BJ (cell line): Measurements from ENCODE around the gene CEP95. TPM values are rescaled to one million over a fixed set of nuclear protein-coding genes. Genes with fewer than 3 reads are reported as not detected.

Experiments used
- CTCF ChIA-PET: fragments of 350-600 bp; formaldehyde crosslinking; extraction: SDS; loops from one replicate; lab custom pipeline; 2021; ENCODE audit warnings: antibody characterized with exemption, inconsistent platforms; lab: Yijun Ruan, JAX
- POLR2A ChIA-PET: fragments of 300-600 bp; sonication (Branson Sonifier 250); formaldehyde crosslinking; extraction: SDS; loops from one replicate; lab custom pipeline; 2021; ENCODE audit warnings: antibody characterized with exemption; lab: Charles Lee
- DNase-seq: peaks from one replicate; pipeline ENCODE4 v3.0.0-alpha.2; 2011; ENCODE audit warnings: low read depth
- H3K27me3 ChIP-seq: 2 replicates; pipeline ENCODE4 v1.6.0; 2011; ENCODE audit warnings: low read length; ENCODE audit not compliant: control insufficient read depth, insufficient read depth
- H3K36me3 ChIP-seq: 2 replicates; pipeline ENCODE4 v1.5.1; 2011; ENCODE audit warnings: low read length; ENCODE audit not compliant: control insufficient read depth, insufficient read depth
- H3K4me3 ChIP-seq: 2 replicates; pipeline ENCODE4 v1.5.1; 2011; ENCODE audit warnings: low read depth, mild to moderate bottlenecking, control low read depth, low read length
- polyA plus RNA-seq: library from polyadenylated mRNA; depleted of rRNA; stranded (reverse); fragments of >200 nt; gene quantifications from 2 replicates; pipeline ENCODE4 v1.2.3, GENCODE V29; 2011; rRNA removed
- small RNA-seq: library from RNA; depleted of rRNA; stranded (forward); fragments of <200 nt; gene quantifications from one replicate; pipeline ENCODE3, GENCODE V24; 2012; ENCODE audit warnings: low replicate concordance, low read depth; ENCODE audit not compliant: insufficient read length
- TF ChIP-seq, protein P1 (sequence below): IDR thresholded peaks from 2 replicates; pipeline ENCODE4 v1.5.1; 2011; ENCODE audit warnings: low read depth, mild to moderate bottlenecking, control low read depth, inconsistent platforms, low read length, moderate library complexity; ENCODE audit not compliant: insufficient read depth

Gene CEP95
- polyA plus RNA-seq, 1 experiment, result 17.6 TPM

DNA sequence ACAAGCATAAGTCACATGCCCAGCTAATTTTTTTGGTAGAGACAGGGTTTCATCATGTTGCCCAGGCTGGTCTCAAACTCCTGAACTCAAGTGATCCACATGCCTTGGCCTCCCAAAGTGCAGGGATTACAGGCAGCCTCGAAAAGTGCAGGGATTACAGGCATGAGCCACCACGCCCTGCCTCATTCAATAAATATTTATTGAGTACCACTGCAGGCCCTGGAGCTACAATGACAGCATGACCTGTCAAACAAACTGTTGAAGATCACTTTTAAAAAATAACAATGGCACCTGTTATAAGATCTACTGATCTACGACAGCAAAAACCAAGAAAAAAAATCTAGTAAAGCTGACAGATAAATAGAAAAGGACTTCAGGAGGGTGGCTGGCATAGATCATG is 76.3 kb downstream of the CEP95 start:
- no peaks in the 10 kb centered on the region for H3K27me3 ChIP-seq
- ChIA-PET CTCF (interaction anchor here (0.8 to 1.6 kb wide), 3 partner anchors 10 to 67 kb away, joined by 3 to 6 read pairs (median 3); no protein-coding TSS in a partner anchor), POLR2A (no interaction called here)
- no peak for DNase-seq
- peaks cover 7% of the 10 kb centered on the region for H3K36me3 ChIP-seq
- TF ChIP-seq, protein P1, sequence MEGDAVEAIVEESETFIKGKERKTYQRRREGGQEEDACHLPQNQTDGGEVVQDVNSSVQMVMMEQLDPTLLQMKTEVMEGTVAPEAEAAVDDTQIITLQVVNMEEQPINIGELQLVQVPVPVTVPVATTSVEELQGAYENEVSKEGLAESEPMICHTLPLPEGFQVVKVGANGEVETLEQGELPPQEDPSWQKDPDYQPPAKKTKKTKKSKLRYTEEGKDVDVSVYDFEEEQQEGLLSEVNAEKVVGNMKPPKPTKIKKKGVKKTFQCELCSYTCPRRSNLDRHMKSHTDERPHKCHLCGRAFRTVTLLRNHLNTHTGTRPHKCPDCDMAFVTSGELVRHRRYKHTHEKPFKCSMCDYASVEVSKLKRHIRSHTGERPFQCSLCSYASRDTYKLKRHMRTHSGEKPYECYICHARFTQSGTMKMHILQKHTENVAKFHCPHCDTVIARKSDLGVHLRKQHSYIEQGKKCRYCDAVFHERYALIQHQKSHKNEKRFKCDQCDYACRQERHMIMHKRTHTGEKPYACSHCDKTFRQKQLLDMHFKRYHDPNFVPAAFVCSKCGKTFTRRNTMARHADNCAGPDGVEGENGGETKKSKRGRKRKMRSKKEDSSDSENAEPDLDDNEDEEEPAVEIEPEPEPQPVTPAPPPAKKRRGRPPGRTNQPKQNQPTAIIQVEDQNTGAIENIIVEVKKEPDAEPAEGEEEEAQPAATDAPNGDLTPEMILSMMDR, result no peak
- no peak overlapping the region for H3K4me3 ChIP-seq

GRCh38 chr17:64585146-64585545 is 78.4 kb downstream of the CEP95 start:
- CTCF ChIA-PET, result interaction anchor here (0.7 kb wide), 1 partner anchor 10 kb away, joined by 3 read pairs; no protein-coding TSS in a partner anchor
- POLR2A ChIA-PET, result no interaction called here
- no peak for DNase-seq
- H3K27me3 ChIP-seq, result no peaks in the 10 kb centered on the region
- peaks cover 7% of the 10 kb centered on the region for H3K36me3 ChIP-seq
- TF ChIP-seq, protein P1, result no peak
- H3K4me3 ChIP-seq, result no peak overlapping the region

Small RNAs within 50 kb of the gene (small RNA-seq; reads per million reads assigned to genes)
- gene AC009994.1, result not detected
- not detected for gene ATP5MFP4

Other genes with a start within 250 kb of the CEP95 start
- gene TEX2, start 243.7 kb upstream of the CEP95 start, polyA plus RNA-seq, result 35.0 and 39.9 TPM in 2 replicates
- 0.01 and 0.07 TPM in 2 replicates for gene PECAM1, start 116.1 kb upstream of the CEP95 start, polyA plus RNA-seq
- 0.75 and 1.8 TPM in 2 replicates for gene MILR1, start 57.9 kb upstream of the CEP95 start, polyA plus RNA-seq
- gene POLG2, start 9.9 kb upstream of the CEP95 start, polyA plus RNA-seq, result 4.5 and 5.7 TPM in 2 replicates
- 636 and 850 TPM in 2 replicates for gene DDX5, start 688 bp upstream of the CEP95 start, polyA plus RNA-seq
- gene SMURF2, start 155.3 kb downstream of the CEP95 start, polyA plus RNA-seq, result 18.8 and 38.5 TPM in 2 replicates